K562 (cell line): ENCODE data around the gene TANK. TPM values are rescaled to one million over a fixed set of nuclear protein-coding genes. Genes with fewer than 3 reads are reported as not detected.

ENCODE experiments used
- ATAC-seq: fragments of 200-7000 bp; cut with Tn5 transposase; 3 replicates; pipeline ENCODE4 v1.9.1; 2020; ENCODE audit warnings: moderate library complexity
- BruUV-seq: library from RNA; stranded (reverse); fragments of 400-500 nt; replicated peaks from 2 replicates; lab custom pipeline; 2021; lab: Mats Ljungman, UMichigan
- CTCF ChIA-PET: fragments of 300-600 bp; formaldehyde crosslinking; extraction: SDS; loops from one replicate; lab custom pipeline; 2021; ENCODE audit warnings: low intra/inter-chr PET ratio; lab: Yijun Ruan, JAX
- POLR2A ChIA-PET: fragments of 300-600, 350-650 bp; sonication (Branson Sonifier 250); formaldehyde crosslinking; extraction: SDS; loops from one replicate; lab custom pipeline; 2021; ENCODE audit warnings: antibody characterized with exemption, inconsistent platforms; lab: Yijun Ruan, JAX
- DNase-seq, 4 experiments: peaks; one replicate each; pipeline versions ENCODE4 v3.0.0 to v3.0.0-alpha.2; 2011 to 2018; ENCODE audit warnings: low spot score in 3 of 4, mixed read lengths in 3 of 4; ENCODE audit errors: extremely low read depth in 1 of 4
- FAIRE-seq: peaks from 2 replicates; lab custom pipeline; 2011; peaks lifted over from hg19 to GRCh38; lab: Jason Lieb, UNC
- H2AFZ ChIP-seq: 2 replicates; pipeline ENCODE4 v1.6.0; 2011; ENCODE audit warnings: low read depth, low read length, control low read depth, inconsistent platforms
- H3K27ac ChIP-seq: fragments of 200-600 bp; 3 replicates; pipeline ENCODE4 v1.8.0; 2011; ENCODE audit warnings: low read depth, mild to moderate bottlenecking, control low read depth, inconsistent platforms, low read length, moderate library complexity, mixed read lengths; ENCODE audit errors: extremely low read depth
- H3K27me3 ChIP-seq, 2 experiments: fragments of 300-600 bp in 1 of 2; 2 replicates in 1 of 2; 3 replicates in 1 of 2; pipeline versions ENCODE4 v1.6.0 to v1.8.0; 2011; ENCODE audit warnings: inconsistent platforms in 2 of 2, low read length in 2 of 2, mild to moderate bottlenecking in 1 of 2, mixed read lengths in 1 of 2, moderate library complexity in 1 of 2; ENCODE audit not compliant: control insufficient read depth in 2 of 2, insufficient read depth in 2 of 2
- H3K36me3 ChIP-seq: fragments of 300-600 bp; 3 replicates; pipeline ENCODE4 v1.8.0; 2011; ENCODE audit warnings: mild to moderate bottlenecking, low read length, inconsistent platforms; ENCODE audit not compliant: control insufficient read depth, insufficient read depth
- H3K4me1 ChIP-seq, 2 experiments: fragments of 200-600 bp in 1 of 2; replicated peaks in 1 of 2; 2 replicates in 1 of 2; 3 replicates in 1 of 2; pipeline versions ENCODE4 v1.5.1 to v1.8.0; 2011; ENCODE audit warnings: inconsistent platforms in 2 of 2, low read length in 2 of 2, mild to moderate bottlenecking in 1 of 2, mixed read lengths in 1 of 2, moderate library complexity in 1 of 2; ENCODE audit not compliant: control insufficient read depth in 2 of 2, insufficient read depth in 2 of 2
- H3K4me2 ChIP-seq: 2 replicates; pipeline ENCODE4 v1.6.1; 2011; ENCODE audit warnings: low read length, control low read depth, inconsistent platforms, mixed read lengths; ENCODE audit not compliant: insufficient read depth
- H3K4me3 ChIP-seq: fragments of 200-600 bp; sonication (generic), shearing (Covaris generic); 2 replicates; pipeline ENCODE4 v1.5.1; 2016; ENCODE audit warnings: control low read depth, inconsistent platforms
- H3K79me2 ChIP-seq: fragments of 200-600 bp; 3 replicates; pipeline ENCODE4 v1.8.0; 2011; ENCODE audit warnings: low read length, inconsistent platforms; ENCODE audit not compliant: control insufficient read depth, insufficient read depth
- H3K9ac ChIP-seq, 2 experiments: 2 replicates each; pipeline versions ENCODE4 v1.6.0 to v1.6.1; 2011; ENCODE audit warnings: low read depth in 2 of 2, low read length in 2 of 2, control low read depth in 1 of 2, inconsistent platforms in 1 of 2, mild to moderate bottlenecking in 1 of 2, mixed read lengths in 1 of 2; ENCODE audit not compliant: insufficient read depth in 1 of 2
- H3K9me1 ChIP-seq: one replicate; pipeline ENCODE4 v1.6.0; 2011; ENCODE audit warnings: inconsistent platforms, mild to moderate bottlenecking, low read length, moderate library complexity; ENCODE audit not compliant: control insufficient read depth, insufficient read depth
- H3K9me3 ChIP-seq: replicated peaks from 2 replicates; pipeline ENCODE4 v1.5.1; 2011; ENCODE audit warnings: low read depth, low read length, inconsistent platforms; ENCODE audit not compliant: control insufficient read depth, insufficient read depth
- H4K20me1 ChIP-seq: replicated peaks from 2 replicates; pipeline ENCODE4 v1.6.1; 2011; ENCODE audit warnings: low read length, inconsistent platforms, mixed read lengths; ENCODE audit not compliant: control insufficient read depth, insufficient read depth
- ARID4B ChIP-seq: sonication (generic); formaldehyde crosslinking; IDR thresholded peaks from 2 replicates; pipeline ENCODE4 v1.8.0; 2022; ENCODE audit warnings: mild to moderate bottlenecking, missing genetic modification reagents
- CC2D1A ChIP-seq: fragments of 450-650 bp; IDR thresholded peaks from 2 replicates; pipeline ENCODE4 v1.6.1; 2017; ENCODE audit warnings: mild to moderate bottlenecking
- ELF2 ChIP-seq: fragments of 250-450 bp; sonication (Bioruptor Pico); IDR thresholded peaks from 2 replicates; pipeline ENCODE4 v1.5.0; 2021; ENCODE audit warnings: mild to moderate bottlenecking
- ESRRA ChIP-seq: fragments of 450-650 bp; IDR thresholded peaks from 2 replicates; pipeline ENCODE4 v1.6.1; 2014; ENCODE audit warnings: low read depth, mild to moderate bottlenecking, moderate library complexity, borderline replicate concordance
- ETS1 ChIP-seq: conservative IDR thresholded peaks from 2 replicates; pipeline ENCODE4 v1.6.1; 2011; ENCODE audit warnings: low read depth, mild to moderate bottlenecking, low read length; ENCODE audit not compliant: control insufficient read depth
- HMBOX1 ChIP-seq: sonication (generic); IDR thresholded peaks from 2 replicates; pipeline ENCODE4 v1.6.1; 2016
- NFYB ChIP-seq: IDR thresholded peaks from 2 replicates; pipeline ENCODE4 v1.6.1; 2011; ENCODE audit warnings: mild to moderate bottlenecking, moderate library complexity; ENCODE audit not compliant: insufficient read length; ENCODE audit errors: extremely low read depth
- RNF2 ChIP-seq: sonication (generic); IDR thresholded peaks from 2 replicates; pipeline ENCODE4 v1.6.1; 2016
- SIN3B ChIP-seq: fragments of 450-650 bp; IDR thresholded peaks from 2 replicates; pipeline ENCODE4 v1.6.1; 2017; ENCODE audit warnings: low read depth, mild to moderate bottlenecking, moderate library complexity
- ZC3H11A ChIP-seq: IDR thresholded peaks from 2 replicates; pipeline ENCODE4 v1.6.1; 2012; ENCODE audit warnings: low read depth, low read length, improper control_type of control experiment
- ZHX1 ChIP-seq: fragments of 150-350 bp; conservative IDR thresholded peaks from 2 replicates; pipeline ENCODE4 v1.6.1; 2014; ENCODE audit warnings: low read length
- WGBS: fragments of 100-300 bp; shearing (Covaris generic); methylation state at CpG from one replicate; pipeline ENCODE4 v1.1.6; 2016; ENCODE audit warnings: low coverage, mixed read lengths; ENCODE audit not compliant: insufficient coverage; ENCODE audit errors: missing lambda C conversion rate; 5-methylcytosine and 5-hydroxymethylcytosine counted together
- in situ Hi-C: fragments of 300-500 bp; cut with MboI; formaldehyde crosslinking; loops from 4 replicates; pipeline ENCODE4 v1.15.0; 2018; ENCODE audit warnings: inconsistent platforms, mixed read lengths
- intact Hi-C: fragments of 100-400 bp; cut with micrococcal nuclease; formaldehyde crosslinking; loops from 2 replicates; pipeline ENCODE4 v1.14.2; 2022
- polyA plus RNA-seq, 8 experiments: library from polyadenylated mRNA; depleted of rRNA in 4 of 8; stranded (reverse) in 5 of 8; unstranded in 3 of 8; fragments of >200 nt; fragmentation: Nextera tagmentation in 2 of 8; fragmentation: Illumina TruSeq in 1 of 8; extraction: Ambion mirVana in 2 of 8; extraction: Trizol in 1 of 8; gene quantifications; 2 replicates each; pipeline versions ENCODE4 v1.2.1 to v1.2.3, GENCODE V29; 2011 to 2014; ENCODE audit warnings: inconsistent platforms in 1 of 8, missing spikeins in 1 of 8
- total RNA-seq, 7 experiments: library from RNA; depleted of rRNA in 6 of 7; stranded (reverse); fragments of >200 nt in 6 of 7; fragmentation: Illumina TruSeq in 2 of 7; extraction: Trizol in 2 of 7; gene quantifications; 2 replicates each; pipeline versions ENCODE4 v1.2.1 to v1.2.3, GENCODE V29; 2011 to 2021; ENCODE audit warnings: low replicate concordance in 1 of 7

TANK gene
- total and polyA plus RNA-seq, 9 of the 15 experiments (the other 6 are each of a cell fraction or from before 2014, with no cell fraction given), result 43.0 to 91.5 (median 54.4) TPM

- FAIRE-seq, result no peak
- TF ChIP-seq HMBOX1, result no peak
- no peak for TF ChIP-seq ZC3H11A
- no peak for TF ChIP-seq RNF2
- no peak for TF ChIP-seq ETS1
- TF ChIP-seq CC2D1A, result no peak
- no peak for TF ChIP-seq SIN3B
- no peak for TF ChIP-seq ZHX1
- no peak for TF ChIP-seq ESRRA
- TF ChIP-seq ARID4B, result no peak
- TF ChIP-seq NFYB, result no peak
- no peak for TF ChIP-seq ELF2
- H3K4me3 ChIP-seq, result no peak overlapping the region
- no peaks in the 10 kb centered on the region for H3K9me1 ChIP-seq
- H3K27ac ChIP-seq, result no peak overlapping the region
- ATAC-seq, result no peak
- no peaks in the 10 kb centered on the region for H4K20me1 ChIP-seq
- DNase-seq, result no peak
- H3K4me2 ChIP-seq, result no peak overlapping the region
- ChIA-PET POLR2A (no interaction called here), CTCF (interaction anchor here (0.7 kb wide), 1 partner anchor 155 kb away, joined by 3 read pairs; no protein-coding TSS in a partner anchor)
- H3K9me3 ChIP-seq, result no peaks in the 10 kb centered on the region
- WGBS, result 0% methylated on average over 2 of the region's 2 CpGs
- no peak overlapping the region for H2AFZ ChIP-seq
- in situ Hi-C loops, result no loop called here
- intact Hi-C loops, result no loop called here
- H3K4me1 ChIP-seq, result no peaks in the 10 kb centered on the region
- H3K36me3 ChIP-seq, result no peaks in the 10 kb centered on the region
- H3K79me2 ChIP-seq, result no peaks in the 10 kb centered on the region
- no TSS peak for BruUV-seq
- H3K9ac ChIP-seq, result no peak overlapping the region
- no peaks in the 10 kb centered on the region for H3K27me3 ChIP-seq
These were observed 36.0 kb upstream of the TANK start for GRCh38 chr2:161124201-161124600.
